Measurements from ENCODE around the gene DYNC2I2. TPM values are rescaled to one million over a fixed set of nuclear protein-coding genes. Genes with fewer than 3 reads are reported as not detected.
A peak's percentile ranks its signal among the peaks of the same experiment; 100 is the strongest.

Gene DYNC2I2
- total and polyA plus RNA-seq, 2 of the 4 experiments (the other 2 are of a cell fraction): 33.7 to 37.1 TPM

GRCh38 chr9:128611600-128612394 is 44.9 kb downstream of the DYNC2I2 start:
- H4K91ac ChIP-seq (ENCODE audit: insufficient read depth, low read depth, low read length): no peak overlapping the region
- DNase-seq (no peak), ATAC-seq (ENCODE audit: low read depth) (no peak)
- H2BK15ac ChIP-seq (ENCODE audit: low read depth, low read length): no peak overlapping the region
- H3K9me1 ChIP-seq (ENCODE audit: insufficient read depth, low read length): no peaks in the 10 kb centered on the region; the same call in 1 of the 2 replicates
- no peak overlapping the region for H3K14ac ChIP-seq (replicated peaks; ENCODE audit: low read depth, low read length)
- TF ChIP-seq ELK1 (IDR thresholded peaks at IDR 0.05; ENCODE audit: borderline replicate concordance, low read depth, low read length) (no peak), CEBPB (IDR thresholded peaks at IDR 0.05; ENCODE audit: low read depth, low read length) (no peak), MAFK (IDR thresholded peaks at IDR 0.05; ENCODE audit: low read depth, low read length) (no peak), CHD1 (IDR thresholded peaks at IDR 0.05; ENCODE audit: low read depth, low read length) (no peak), MAZ (IDR thresholded peaks at IDR 0.05; ENCODE audit: borderline replicate concordance, low read depth, low read length) (no peak), RAD21 (IDR thresholded peaks at IDR 0.05; ENCODE audit: low read length) (no peak), MXI1 (IDR thresholded peaks at IDR 0.05; ENCODE audit: borderline replicate concordance, low read depth, low read length) (no peak), NFE2L2 (IDR thresholded peaks at IDR 0.05; ENCODE audit: low read depth, low read length) (no peak), BHLHE40 (IDR thresholded peaks at IDR 0.05; ENCODE audit: low read depth, low read length) (no peak), RFX5 (IDR thresholded peaks at IDR 0.05; ENCODE audit: low read depth, low read length) (no peak), POLR2A (IDR thresholded peaks at IDR 0.05; ENCODE audit: low read depth, low read length) (no peak), RCOR1 (IDR thresholded peaks at IDR 0.05; ENCODE audit: insufficient replicate concordance, low read length) (no peak), FOS (IDR thresholded peaks at IDR 0.05; ENCODE audit: low read depth, low read length) (no peak)
- TF ChIP-seq, protein P1, sequence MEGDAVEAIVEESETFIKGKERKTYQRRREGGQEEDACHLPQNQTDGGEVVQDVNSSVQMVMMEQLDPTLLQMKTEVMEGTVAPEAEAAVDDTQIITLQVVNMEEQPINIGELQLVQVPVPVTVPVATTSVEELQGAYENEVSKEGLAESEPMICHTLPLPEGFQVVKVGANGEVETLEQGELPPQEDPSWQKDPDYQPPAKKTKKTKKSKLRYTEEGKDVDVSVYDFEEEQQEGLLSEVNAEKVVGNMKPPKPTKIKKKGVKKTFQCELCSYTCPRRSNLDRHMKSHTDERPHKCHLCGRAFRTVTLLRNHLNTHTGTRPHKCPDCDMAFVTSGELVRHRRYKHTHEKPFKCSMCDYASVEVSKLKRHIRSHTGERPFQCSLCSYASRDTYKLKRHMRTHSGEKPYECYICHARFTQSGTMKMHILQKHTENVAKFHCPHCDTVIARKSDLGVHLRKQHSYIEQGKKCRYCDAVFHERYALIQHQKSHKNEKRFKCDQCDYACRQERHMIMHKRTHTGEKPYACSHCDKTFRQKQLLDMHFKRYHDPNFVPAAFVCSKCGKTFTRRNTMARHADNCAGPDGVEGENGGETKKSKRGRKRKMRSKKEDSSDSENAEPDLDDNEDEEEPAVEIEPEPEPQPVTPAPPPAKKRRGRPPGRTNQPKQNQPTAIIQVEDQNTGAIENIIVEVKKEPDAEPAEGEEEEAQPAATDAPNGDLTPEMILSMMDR (conservative IDR thresholded peaks at IDR 0.05; ENCODE audit: low read depth, low read length): no peak
- in situ Hi-C loops (cut with MboI; ENCODE audit: low sequenced_read_pairs) (no loop called here), dilution Hi-C loops (cut with HindIII; ENCODE audit: low sequenced_read_pairs, unreplicated experiment) (no loop called here), intact Hi-C loops (cut with micrococcal nuclease) (loop anchor here (5.0 kb wide), 1 partner anchor 34 kb away; no protein-coding TSS in a partner anchor)
- CTCF ChIA-PET: interaction anchor here (0.5 to 1.3 kb wide), 3 partner anchors 9 to 209 kb away, joined by 3 to 4 read pairs (median 3); no protein-coding TSS in a partner anchor
- no peak overlapping the region for H3K18ac ChIP-seq (ENCODE audit: low read depth, low read length)
- WGBS, 2 experiments (ENCODE audit: extremely low coverage in 2 of 2, insufficient read length in 1 of 2): 94% methylated on average over 3 of the region's 12 CpGs; no CpG with 5 or more reads in 1 of the 2 experiments
- H3K27me3 ChIP-seq (ENCODE audit: control insufficient read depth, insufficient read depth, low read length): no peaks in the 10 kb centered on the region
- H2AK5ac ChIP-seq (ENCODE audit: low read depth, low read length): no peak overlapping the region
- peaks cover 82% of the 10 kb centered on the region for H3K36me3 ChIP-seq (ENCODE audit: control insufficient read depth, insufficient read depth, low read length)
- H2BK5ac ChIP-seq (ENCODE audit: low read depth, low read length, poor library complexity, severe bottlenecking): no peak overlapping the region
- H3K27ac ChIP-seq (ENCODE audit: insufficient read depth, low read length): no peak overlapping the region
- H3K4me3 ChIP-seq (ENCODE audit: insufficient read depth, low read depth, low read length): no peak overlapping the region
- no peak overlapping the region for H2BK20ac ChIP-seq (ENCODE audit: low read depth, low read length)
- no peaks in the 10 kb centered on the region for H4K20me1 ChIP-seq (ENCODE audit: insufficient read depth, low read length)
- no peak overlapping the region for H3K9ac ChIP-seq (ENCODE audit: low read depth, low read length)
- H3K23ac ChIP-seq (ENCODE audit: low read depth, low read length): no peak overlapping the region
- no peak overlapping the region for H3K56ac ChIP-seq (ENCODE audit: extremely low read depth, insufficient read depth, low read length)
- no peak overlapping the region for H2AFZ ChIP-seq (replicated peaks; ENCODE audit: low read length, poor library complexity)
- H3K79me1 ChIP-seq (ENCODE audit: low read depth in 1 of 2, low read length in 2 of 2): peaks cover 14 to 21% of the 10 kb centered on the region in 2 experiments; a peak in 3 of 4 replicates
- H3K4me1 ChIP-seq (ENCODE audit: control insufficient read depth, insufficient read depth, low read length): no peaks in the 10 kb centered on the region
- H2AK9ac ChIP-seq (replicated peaks; ENCODE audit: low read depth, low read length, poor library complexity): peak overlapping the region; percentile 25
- no peak overlapping the region for H2BK120ac ChIP-seq (ENCODE audit: low read depth, low read length)
- no peak overlapping the region for H4K5ac ChIP-seq (ENCODE audit: low read depth, low read length)
- H3K4me2 ChIP-seq (ENCODE audit: low read depth, low read length): no peak overlapping the region
- POLR2A ChIA-PET (ENCODE audit: unreplicated experiment): no interaction called here
- H3K9me3 ChIP-seq (ENCODE audit: control insufficient read depth, insufficient read depth, low read length): no peaks in the 10 kb centered on the region
- no peak overlapping the region for H4K8ac ChIP-seq (ENCODE audit: low read depth in 2 of 2, low read length in 2 of 2)
- H3K4ac ChIP-seq (ENCODE audit: low read depth, low read length): no peak overlapping the region
- no TSS peak for BruUV-seq (replicated peaks)
